KOPT-K1 (cell line): ENCODE results near the gene KCP.
A peak's percentile ranks its signal among the peaks of the same experiment; 100 is the strongest.

ENCODE experiments used
- H3K27ac ChIP-seq: fragments of 200-600 bp; sonication (generic); 2 replicates; pipeline ENCODE4 v1.5.1; 2016; ENCODE audit warnings: antibody characterized with exemption, mild to moderate bottlenecking, low read depth, low read length; ENCODE audit not compliant: poor library complexity, severe bottlenecking
- H3K36me3 ChIP-seq: fragments of 200-600 bp; sonication (generic); 2 replicates; pipeline ENCODE4 v1.5.1; 2017; ENCODE audit warnings: antibody characterized with exemption, mild to moderate bottlenecking, low read length, moderate library complexity; ENCODE audit not compliant: insufficient read depth
- H3K9me3 ChIP-seq: fragments of 200-600 bp; sonication (generic); 2 replicates; pipeline ENCODE4 v1.5.1; 2017; ENCODE audit warnings: antibody characterized with exemption, low read length, mild to moderate bottlenecking; ENCODE audit not compliant: insufficient read depth, poor library complexity, severe bottlenecking

KCP gene

GRCh38 chr7:128869138-128869943 is 41.2 kb downstream of the KCP start:
- H3K9me3 ChIP-seq = no peaks in the 10 kb centered on the region
- H3K36me3 ChIP-seq = peaks cover 21% of the 10 kb centered on the region; the same call in 1 of the 2 replicates
- H3K27ac ChIP-seq = peak overlapping the region; percentile 21

- H3K27ac ChIP-seq = no peak overlapping the region
- H3K9me3 ChIP-seq = no peaks in the 10 kb centered on the region
- peaks cover 21% of the 10 kb centered on the region; the same call in 1 of the 2 replicates for H3K36me3 ChIP-seq
These were observed 41.8 kb downstream of the KCP start for GRCh38 chr7:128868624-128869137.

GRCh38 chr7:128867842-128868623 is 42.5 kb downstream of the KCP start:
- peaks cover 21% of the 10 kb centered on the region; the same call in 1 of the 2 replicates for H3K36me3 ChIP-seq
- no peak overlapping the region for H3K27ac ChIP-seq
- no peaks in the 10 kb centered on the region for H3K9me3 ChIP-seq

GRCh38 chr7:128867241-128867640 is 43.3 kb downstream of the KCP start:
- Histone ChIP-seq H3K27ac (no peak overlapping the region), H3K9me3 (no peaks in the 10 kb centered on the region), H3K36me3 (peaks cover 21% of the 10 kb centered on the region; the same call in 1 of the 2 replicates)

- H3K9me3 ChIP-seq = no peaks in the 10 kb centered on the region
- H3K27ac ChIP-seq = no peak overlapping the region
- H3K36me3 ChIP-seq = peaks cover 21% of the 10 kb centered on the region; the same call in 1 of the 2 replicates
These were observed 44.3 kb downstream of the KCP start for GRCh38 chr7:128865996-128866877.

GRCh38 chr7:128865303-128865702 is 45.2 kb downstream of the KCP start:
- Histone ChIP-seq H3K36me3 (peaks cover 21% of the 10 kb centered on the region; the same call in 1 of the 2 replicates), H3K9me3 (no peaks in the 10 kb centered on the region), H3K27ac (no peak overlapping the region)

- peak overlapping the region; percentile 70 for H3K27ac ChIP-seq
- H3K36me3 ChIP-seq = peaks cover 21% of the 10 kb centered on the region; the same call in 1 of the 2 replicates
- H3K9me3 ChIP-seq = no peaks in the 10 kb centered on the region
These were observed 47.0 kb downstream of the KCP start for GRCh38 chr7:128863433-128863989.

- Histone ChIP-seq H3K36me3 (peaks cover 21% of the 10 kb centered on the region; the same call in 1 of the 2 replicates), H3K27ac (peak within 1 kb of the TSS; percentile 70), H3K9me3 (no peaks in the 10 kb centered on the region)
These were observed 47.7 kb downstream of the KCP start, which contains the start of gene ATP6V1F for GRCh38 chr7:128862571-128863432. ATP6V1F (plus strand) TSS chr7:128862856; CDS start chr7:128862905, 49 bp downstream.

- no peaks in the 10 kb centered on the region for H3K9me3 ChIP-seq
- peaks cover 21% of the 10 kb centered on the region; the same call in 1 of the 2 replicates for H3K36me3 ChIP-seq
- H3K27ac ChIP-seq = peak overlapping the region; percentile 70
These were observed 48.4 kb downstream of the KCP start for GRCh38 chr7:128861957-128862570.

- H3K36me3 ChIP-seq = peaks cover 7% of the 10 kb centered on the region; the same call in 1 of the 2 replicates
- H3K9me3 ChIP-seq = no peaks in the 10 kb centered on the region
- peak overlapping the region; percentile 7 for H3K27ac ChIP-seq
These were observed 50.1 kb downstream of the KCP start for GRCh38 chr7:128860158-128861073.

GRCh38 chr7:128859232-128860157 is 51.0 kb downstream of the KCP start:
- Histone ChIP-seq H3K27ac (no peak overlapping the region), H3K36me3 (no peaks in the 10 kb centered on the region), H3K9me3 (no peaks in the 10 kb centered on the region)
